Esophagus muscularis mucosa (tissue), 4 donors: ENCODE results near the gene IL17RD. TPM values are rescaled to one million over a fixed set of nuclear protein-coding genes. Genes with fewer than 3 reads are reported as not detected.

ENCODE experiments used
- DNase-seq: peaks from one replicate; pipeline ENCODE4 v3.0.0-alpha.2; 2017; ENCODE audit errors: extremely low spot score
- H3K27ac ChIP-seq, 4 donors: fragments of 200-600 bp; sonication (generic); replicated peaks in 1 of 4; 1 replicate in 3 of 4; 2 replicates in 1 of 4; pipeline ENCODE4 v1.5.1; 2016 to 2019; ENCODE audit warnings: mild to moderate bottlenecking in 1 of 4
- H3K27me3 ChIP-seq, 4 donors: fragments of 200-600 bp; sonication (generic); one replicate each; pipeline versions ENCODE4 v1.5.1 to v1.6.0; 2016 to 2019
- H3K36me3 ChIP-seq, 4 donors: fragments of 200-600 bp; sonication (generic); one replicate each; pipeline ENCODE4 v1.5.1; 2016 to 2019
- H3K4me1 ChIP-seq, 4 donors: fragments of 200-600 bp; sonication (generic); one replicate each; pipeline ENCODE4 v1.5.1; 2016 to 2019
- H3K4me3 ChIP-seq, 4 donors: fragments of 200-600 bp; sonication (generic); 1 replicate in 2 of 4; 2 replicates in 2 of 4; pipeline ENCODE4 v1.5.1; 2016 to 2019; ENCODE audit warnings: mild to moderate bottlenecking in 4 of 4, moderate library complexity in 1 of 4
- H3K9me3 ChIP-seq, 4 donors: fragments of 200-600 bp; sonication (generic); 1 replicate in 3 of 4; 2 replicates in 1 of 4; pipeline ENCODE4 v1.5.1; 2016 to 2019
- EP300 ChIP-seq: sonication (generic); formaldehyde crosslinking; IDR thresholded peaks from one replicate; pipeline ENCODE4 v1.6.1; 2017; ENCODE audit warnings: antibody characterized with exemption
- POLR2A ChIP-seq: fragments of 450-650 bp; IDR thresholded peaks from one replicate; pipeline ENCODE4 v1.6.1; 2017; ENCODE audit warnings: antibody characterized with exemption, moderate library complexity, mild to moderate bottlenecking, low read depth
- POLR2AphosphoS5 ChIP-seq, 2 donors: sonication (generic); formaldehyde crosslinking; IDR thresholded peaks; one replicate each; pipeline ENCODE4 v1.6.1; 2017; ENCODE audit warnings: antibody characterized with exemption in 2 of 2
- WGBS: methylation state at CpG from one replicate; pipeline ENCODE4 v1.1.5; 2018; 5-methylcytosine and 5-hydroxymethylcytosine counted together
- intact Hi-C: fragments of 100-400 bp; cut with DNase I; formaldehyde crosslinking; loops from one replicate; pipeline ENCODE4 v1.15.1; 2023
- total RNA-seq, 4 donors: library from RNA; depleted of rRNA; stranded (reverse); fragments of >200 nt; gene quantifications; one replicate each; pipeline versions ENCODE4 v1.1.0 to v1.2.1, GENCODE V29; 2016
- TF ChIP-seq, protein P1 (sequence below), 3 experiments: fragments of 200-600 bp in 2 of 3; fragments of 450-650 bp in 1 of 3; sonication (generic) in 2 of 3; IDR thresholded peaks; one replicate each; pipeline ENCODE4 v1.5.1; 2017 to 2019; ENCODE audit warnings: antibody characterized with exemption in 3 of 3, mild to moderate bottlenecking in 2 of 3, moderate library complexity in 1 of 3

The IL17RD gene
- total RNA-seq, 4 donors from 2014 or later, result 6.1 to 13.2 (median 9.5) TPM

DNA sequence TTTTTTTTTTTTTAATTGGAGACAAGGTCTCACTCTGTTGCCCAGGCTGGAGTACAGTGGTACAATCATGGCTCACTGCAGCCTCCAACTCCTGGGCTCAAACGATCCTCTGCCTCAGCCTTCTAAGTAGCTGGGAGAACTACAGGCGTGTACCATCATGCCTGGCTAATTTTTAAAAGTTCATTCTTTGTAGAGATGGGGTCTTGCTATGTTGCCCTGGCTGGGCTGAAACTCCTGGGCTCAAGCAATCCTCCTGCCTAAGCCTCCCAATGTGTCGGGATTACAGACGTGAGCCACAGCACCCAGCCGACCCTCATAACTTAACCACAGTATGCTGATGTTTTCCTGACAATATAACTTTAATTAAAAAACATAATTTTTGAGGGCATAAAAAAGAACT is 24.3 kb downstream of the IL17RD start:
- Histone ChIP-seq H3K27ac (no peak overlapping the region), H3K4me1 (peaks cover 0 to 8% (median 3%) of the 10 kb centered on the region in 4 donors), H3K4me3 (no peak overlapping the region), H3K27me3 (no peaks in the 10 kb centered on the region), H3K36me3 (no peaks in the 10 kb centered on the region), H3K9me3 (no peaks in the 10 kb centered on the region)
- intact Hi-C loops, result no loop called here
- WGBS, result 80% methylated on average over 5 of the region's 5 CpGs
- DNase-seq, result no peak
- no peak for TF ChIP-seq POLR2A
- TF ChIP-seq, protein P1, sequence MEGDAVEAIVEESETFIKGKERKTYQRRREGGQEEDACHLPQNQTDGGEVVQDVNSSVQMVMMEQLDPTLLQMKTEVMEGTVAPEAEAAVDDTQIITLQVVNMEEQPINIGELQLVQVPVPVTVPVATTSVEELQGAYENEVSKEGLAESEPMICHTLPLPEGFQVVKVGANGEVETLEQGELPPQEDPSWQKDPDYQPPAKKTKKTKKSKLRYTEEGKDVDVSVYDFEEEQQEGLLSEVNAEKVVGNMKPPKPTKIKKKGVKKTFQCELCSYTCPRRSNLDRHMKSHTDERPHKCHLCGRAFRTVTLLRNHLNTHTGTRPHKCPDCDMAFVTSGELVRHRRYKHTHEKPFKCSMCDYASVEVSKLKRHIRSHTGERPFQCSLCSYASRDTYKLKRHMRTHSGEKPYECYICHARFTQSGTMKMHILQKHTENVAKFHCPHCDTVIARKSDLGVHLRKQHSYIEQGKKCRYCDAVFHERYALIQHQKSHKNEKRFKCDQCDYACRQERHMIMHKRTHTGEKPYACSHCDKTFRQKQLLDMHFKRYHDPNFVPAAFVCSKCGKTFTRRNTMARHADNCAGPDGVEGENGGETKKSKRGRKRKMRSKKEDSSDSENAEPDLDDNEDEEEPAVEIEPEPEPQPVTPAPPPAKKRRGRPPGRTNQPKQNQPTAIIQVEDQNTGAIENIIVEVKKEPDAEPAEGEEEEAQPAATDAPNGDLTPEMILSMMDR (IDR thresholded peaks at IDR 0.05), result no peak
- TF ChIP-seq EP300, result no peak
- TF ChIP-seq POLR2AphosphoS5 (IDR thresholded peaks at IDR 0.05), result no peak

DNA sequence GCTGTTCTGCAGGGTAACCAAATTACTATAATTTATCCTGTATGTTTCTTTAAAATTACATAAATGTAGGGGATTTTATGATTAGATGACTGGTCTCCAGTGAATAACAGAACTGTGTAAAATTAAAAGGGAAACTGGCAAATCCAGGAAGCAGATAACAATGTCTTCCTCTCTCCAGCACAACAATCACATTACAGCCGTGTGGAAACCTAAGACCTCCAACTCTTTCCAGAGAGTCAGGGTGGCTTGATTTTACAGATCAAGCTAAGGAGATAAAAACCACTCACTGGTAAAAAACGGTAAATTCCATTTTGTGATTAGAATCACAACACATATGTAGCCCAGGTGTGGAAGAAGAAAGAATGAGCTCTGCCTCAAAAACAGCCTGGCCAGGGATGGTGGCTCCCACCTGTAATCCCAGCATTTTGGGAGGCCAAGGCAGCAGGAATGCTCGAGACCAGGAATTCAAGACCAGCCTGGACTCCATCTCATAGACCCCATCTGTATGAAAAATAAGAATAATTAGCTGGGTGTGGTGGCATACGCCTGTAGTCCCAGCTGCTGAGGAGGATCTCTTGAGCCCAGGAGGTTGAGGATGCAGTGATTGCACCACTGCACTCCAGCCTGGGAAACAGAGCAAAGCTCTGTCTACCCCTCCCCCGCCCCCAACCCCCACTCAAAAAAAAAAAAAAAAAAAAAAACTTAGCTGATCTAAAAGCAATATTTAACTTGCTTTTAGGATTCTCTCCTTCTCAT is 29.0 kb downstream of the IL17RD start:
- no peaks in the 10 kb centered on the region for H3K36me3 ChIP-seq
- no peak overlapping the region for H3K27ac ChIP-seq
- H3K27me3 ChIP-seq, result no peaks in the 10 kb centered on the region
- no peak for TF ChIP-seq EP300
- TF ChIP-seq, protein P1 (IDR thresholded peaks at IDR 0.05), result no peak
- TF ChIP-seq POLR2A, result no peak
- TF ChIP-seq POLR2AphosphoS5 (IDR thresholded peaks at IDR 0.05), result no peak
- WGBS, result 77% methylated on average over 5 of the region's 5 CpGs
- intact Hi-C loops, result no loop called here
- H3K9me3 ChIP-seq, result no peaks in the 10 kb centered on the region
- H3K4me1 ChIP-seq, result peaks cover 0 to 5% (median 0%) of the 10 kb centered on the region in 4 donors
- H3K4me3 ChIP-seq, result no peak overlapping the region
- DNase-seq, result no peak

DNA sequence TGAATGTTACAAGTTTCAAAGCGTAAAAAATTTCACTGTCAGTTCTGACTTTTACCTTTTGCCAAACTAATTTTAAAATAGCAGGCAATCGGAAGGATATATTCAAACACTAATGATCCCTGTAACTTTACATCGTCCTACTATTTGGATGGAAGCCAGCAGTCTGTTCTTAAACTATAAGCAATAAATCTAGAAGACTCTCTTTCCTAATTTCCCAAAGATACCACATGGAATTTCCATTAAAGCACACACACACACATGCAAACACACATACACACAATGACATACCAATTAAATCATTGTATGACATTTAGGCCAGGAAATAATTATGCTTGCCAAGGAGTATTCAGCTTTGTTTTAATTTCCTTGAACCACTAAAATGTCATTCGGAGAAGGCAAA is 32.0 kb downstream of the IL17RD start:
- no peak for DNase-seq
- Histone ChIP-seq H3K36me3 (no peaks in the 10 kb centered on the region), H3K27ac (no peak overlapping the region), H3K9me3 (no peaks in the 10 kb centered on the region), H3K4me3 (no peak overlapping the region), H3K4me1 (peaks cover 0 to 11% (median 0%) of the 10 kb centered on the region in 4 donors), H3K27me3 (no peaks in the 10 kb centered on the region)
- TF ChIP-seq POLR2A (no peak), POLR2AphosphoS5 (IDR thresholded peaks at IDR 0.05) (no peak), EP300 (no peak)
- TF ChIP-seq, protein P1 (IDR thresholded peaks at IDR 0.05), result no peak
- intact Hi-C loops, result no loop called here
- WGBS, result 65% methylated on average over 4 of the region's 4 CpGs

DNA sequence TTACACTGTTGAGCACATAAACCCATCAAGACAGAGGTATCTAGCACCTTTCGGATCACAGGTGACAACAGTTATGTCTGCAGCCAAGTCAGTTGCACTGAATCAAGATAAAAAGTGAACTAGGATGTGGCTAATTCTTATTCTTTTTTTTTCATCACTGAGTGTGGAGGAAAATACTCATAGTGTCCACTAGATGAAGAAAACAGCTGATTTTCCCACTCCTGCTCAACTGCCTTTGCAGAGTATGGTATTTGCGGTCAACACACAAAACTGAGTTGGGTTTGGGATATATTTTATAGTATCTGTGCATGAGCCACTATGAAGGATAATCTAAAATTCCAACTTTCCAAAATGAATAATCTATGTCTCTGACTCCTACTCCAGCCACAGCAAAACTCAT is 32.5 kb downstream of the IL17RD start:
- Histone ChIP-seq H3K4me3 (no peak overlapping the region), H3K27ac (no peak overlapping the region), H3K36me3 (no peaks in the 10 kb centered on the region), H3K4me1 (peaks cover 0 to 11% (median 0%) of the 10 kb centered on the region in 4 donors), H3K27me3 (no peaks in the 10 kb centered on the region), H3K9me3 (no peaks in the 10 kb centered on the region)
- TF ChIP-seq EP300, result no peak
- TF ChIP-seq, protein P1 (IDR thresholded peaks at IDR 0.05), result peak in 1 of 3 experiments; percentile 8
- WGBS, result 89% methylated on average over 2 of the region's 2 CpGs
- intact Hi-C loops, result no loop called here
- no peak for DNase-seq

DNA sequence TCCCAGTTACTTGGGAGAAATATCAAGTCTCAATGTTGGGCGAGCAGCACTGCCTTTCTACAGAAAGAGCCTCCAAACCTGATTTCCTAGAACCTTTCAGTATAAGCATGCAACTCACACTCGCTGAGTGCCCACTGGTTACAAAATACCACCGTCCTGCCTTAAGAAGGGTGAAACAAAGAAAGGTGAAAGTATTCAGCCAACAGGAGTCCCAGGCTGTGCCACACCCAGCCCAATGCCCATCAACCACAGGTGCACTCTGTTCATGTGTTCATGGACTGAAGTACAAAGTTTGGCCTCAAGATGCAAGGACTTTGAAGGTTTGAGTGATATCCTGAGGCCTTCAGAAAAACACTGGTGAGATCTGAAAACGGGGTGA is 34.0 kb downstream of the IL17RD start:
- intact Hi-C loops, result no loop called here
- Histone ChIP-seq H3K4me1 (peaks cover 0 to 18% (median 0%) of the 10 kb centered on the region in 4 donors), H3K4me3 (no peak overlapping the region), H3K27ac (no peak overlapping the region), H3K36me3 (no peaks in the 10 kb centered on the region), H3K9me3 (no peaks in the 10 kb centered on the region), H3K27me3 (no peaks in the 10 kb centered on the region)
- WGBS, result 86% methylated on average over 4 of the region's 4 CpGs
- DNase-seq, result no peak
- TF ChIP-seq POLR2A (no peak), POLR2AphosphoS5 (IDR thresholded peaks at IDR 0.05) (no peak), EP300 (no peak)
- TF ChIP-seq, protein P1 (IDR thresholded peaks at IDR 0.05), result no peak
